Stimulated activated memory B cell treated with anti-CD40 and anti-IgM and Interleukin-4, amounts not matched to agents 10 μg/mL and 1 μg/mL and 100 μg/mL, for 72 hours (primary cell): Measurements from ENCODE around the gene AMOT.

Source experiments
- ATAC-seq: fragments of 150-1000 bp; cut with Tn5 transposase; 2 replicates; pipeline ENCODE4 v1.10.0; 2021
- H3K27ac Mint-ChIP-seq: one replicate; pipeline ENCODE4 v1.8.0; 2022; ENCODE audit warnings: mild to moderate bottlenecking, mixed read lengths
- H3K27me3 Mint-ChIP-seq: one replicate; pipeline ENCODE4 v1.8.0; 2022; ENCODE audit warnings: mixed read lengths
- H3K36me3 Mint-ChIP-seq: one replicate; pipeline ENCODE4 v1.8.0; 2022; ENCODE audit warnings: mixed read lengths
- H3K4me1 Mint-ChIP-seq: one replicate; pipeline ENCODE4 v1.8.0; 2022; ENCODE audit warnings: mixed read lengths
- H3K4me3 Mint-ChIP-seq: one replicate; pipeline ENCODE4 v1.8.0; 2022; ENCODE audit warnings: mild to moderate bottlenecking, moderate library complexity, mixed read lengths
- H3K9me3 Mint-ChIP-seq: one replicate; pipeline ENCODE4 v1.8.0; 2022; ENCODE audit warnings: mixed read lengths

The AMOT gene

DNA sequence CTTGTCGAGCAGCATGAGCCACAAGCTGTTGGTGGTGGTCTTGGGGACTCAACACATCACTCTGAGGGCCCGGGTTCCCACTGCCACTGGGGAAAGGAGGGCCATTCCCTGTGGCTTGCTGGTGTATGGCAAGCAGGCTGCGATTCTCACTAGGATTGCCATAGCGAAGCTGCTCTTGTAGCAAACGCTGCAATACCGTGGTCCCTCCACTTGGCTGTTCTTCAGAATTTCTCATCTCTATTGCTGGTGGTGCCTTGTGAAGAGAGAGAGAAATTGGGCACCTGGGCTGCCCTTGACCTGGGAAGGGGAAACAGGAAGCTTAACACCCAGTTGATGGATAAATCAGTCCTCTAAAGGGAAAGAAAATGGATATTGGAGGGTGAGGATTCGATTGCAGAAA, 17.7 kb downstream of the AMOT start:
- Mint-ChIP-seq H3K27ac (no peak overlapping the region), H3K4me3 (no peak overlapping the region), H3K36me3 (no peaks in the 10 kb centered on the region), H3K4me1 (no peaks in the 10 kb centered on the region), H3K27me3 (no peaks in the 10 kb centered on the region), H3K9me3 (no peaks in the 10 kb centered on the region)
- no peak for ATAC-seq

DNA sequence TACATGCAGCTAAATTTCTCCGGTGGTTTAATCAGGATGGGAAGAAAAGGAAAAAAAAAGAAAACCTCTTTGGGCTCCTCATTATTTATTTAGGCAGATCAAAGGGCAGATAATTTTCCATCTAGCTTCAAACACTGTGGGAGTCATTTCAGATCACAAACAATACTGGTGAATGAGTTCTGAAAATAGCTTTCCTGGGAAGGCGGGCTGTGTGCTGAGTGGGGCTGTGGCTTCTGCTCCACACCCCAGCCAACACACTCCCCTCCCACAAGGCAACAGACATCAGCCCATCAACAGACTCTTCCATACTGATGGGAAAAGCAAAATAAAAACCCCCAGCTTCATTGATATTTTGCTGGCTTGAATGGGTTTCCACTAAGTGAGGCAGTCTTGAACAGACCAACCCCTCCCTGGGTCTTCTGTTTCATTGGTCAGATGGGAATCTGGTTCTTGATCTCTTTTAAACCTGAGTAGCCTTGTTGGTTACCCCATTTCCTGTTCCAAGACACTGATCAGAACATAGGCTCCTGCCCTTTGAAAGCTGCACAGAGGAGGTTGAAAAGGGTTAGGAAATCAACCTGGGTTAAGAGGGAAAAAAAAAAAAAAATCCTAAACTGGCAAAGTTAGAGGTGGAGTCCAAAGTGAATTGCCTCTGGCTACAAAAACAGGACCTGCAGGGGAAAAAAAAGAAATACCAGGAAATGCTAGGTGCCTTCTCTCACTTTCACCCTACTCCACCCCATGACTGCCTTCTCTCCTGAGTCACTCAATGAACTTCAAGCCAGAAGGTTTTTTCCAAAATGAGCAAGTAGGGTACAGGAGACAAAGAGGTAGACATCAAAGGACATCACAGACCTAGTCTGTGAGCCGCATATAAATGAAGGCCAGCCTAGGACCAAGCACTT, 20.0 kb downstream of the AMOT start:
- Mint-ChIP-seq H3K9me3 (no peaks in the 10 kb centered on the region), H3K27ac (no peak overlapping the region), H3K4me1 (no peaks in the 10 kb centered on the region), H3K36me3 (no peaks in the 10 kb centered on the region), H3K4me3 (no peak overlapping the region), H3K27me3 (no peaks in the 10 kb centered on the region)
- no peak for ATAC-seq

DNA sequence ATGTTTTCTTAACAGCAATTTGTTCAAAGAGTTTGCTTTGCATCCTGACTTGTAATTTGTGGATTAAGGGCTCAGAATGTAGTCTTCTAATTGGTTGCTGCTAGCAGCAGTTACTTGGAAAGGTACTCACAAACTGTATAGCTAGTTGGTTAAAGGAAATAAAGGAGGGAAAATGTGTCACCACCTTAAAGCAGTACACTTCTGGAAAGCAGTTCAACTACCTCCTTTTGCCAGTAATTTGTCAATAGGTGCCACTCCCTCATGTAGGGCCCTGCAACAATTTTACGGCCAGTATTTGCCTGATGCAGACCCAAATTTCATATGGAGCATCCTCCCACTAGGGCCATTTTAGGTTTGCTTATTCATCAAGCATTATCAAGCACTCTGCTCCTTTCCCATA, 20.8 kb downstream of the AMOT start:
- Mint-ChIP-seq H3K4me3 (no peak overlapping the region), H3K4me1 (no peaks in the 10 kb centered on the region), H3K27me3 (no peaks in the 10 kb centered on the region), H3K27ac (no peak overlapping the region), H3K9me3 (no peaks in the 10 kb centered on the region), H3K36me3 (no peaks in the 10 kb centered on the region)
- ATAC-seq: no peak

DNA sequence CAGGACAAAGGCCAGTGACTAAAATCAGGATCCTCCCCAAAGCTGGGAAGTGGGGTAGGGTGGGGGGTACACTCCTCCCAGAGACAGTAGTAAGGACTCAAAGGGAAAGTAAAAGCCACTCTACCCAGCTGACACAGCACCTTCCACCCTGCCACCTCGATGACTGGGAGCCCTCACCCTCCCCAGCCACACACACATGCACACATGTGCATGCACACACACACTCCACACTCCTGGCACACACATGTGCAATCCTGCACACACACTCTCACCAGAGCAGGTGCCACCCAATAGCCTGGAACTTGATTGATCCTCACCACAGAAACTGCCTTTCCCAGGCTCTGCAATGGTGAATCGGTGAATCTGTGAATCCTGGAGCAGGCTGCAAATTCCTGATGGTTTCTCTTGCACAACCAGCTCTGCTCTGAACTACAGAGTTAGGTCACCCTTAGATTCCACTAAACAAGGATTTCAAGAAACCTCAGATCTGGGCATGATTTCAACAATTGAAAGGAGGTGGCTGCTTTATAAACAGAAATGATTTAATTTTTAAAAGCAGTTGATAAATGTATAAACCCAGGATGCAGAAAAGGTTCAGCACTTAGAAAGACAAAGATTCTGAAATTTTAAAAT, 21.5 kb downstream of the AMOT start:
- no peak for ATAC-seq
- Mint-ChIP-seq H3K27me3 (no peaks in the 10 kb centered on the region), H3K27ac (no peak overlapping the region), H3K4me3 (no peak overlapping the region), H3K36me3 (peaks cover 5% of the 10 kb centered on the region), H3K9me3 (no peaks in the 10 kb centered on the region), H3K4me1 (no peaks in the 10 kb centered on the region)

DNA sequence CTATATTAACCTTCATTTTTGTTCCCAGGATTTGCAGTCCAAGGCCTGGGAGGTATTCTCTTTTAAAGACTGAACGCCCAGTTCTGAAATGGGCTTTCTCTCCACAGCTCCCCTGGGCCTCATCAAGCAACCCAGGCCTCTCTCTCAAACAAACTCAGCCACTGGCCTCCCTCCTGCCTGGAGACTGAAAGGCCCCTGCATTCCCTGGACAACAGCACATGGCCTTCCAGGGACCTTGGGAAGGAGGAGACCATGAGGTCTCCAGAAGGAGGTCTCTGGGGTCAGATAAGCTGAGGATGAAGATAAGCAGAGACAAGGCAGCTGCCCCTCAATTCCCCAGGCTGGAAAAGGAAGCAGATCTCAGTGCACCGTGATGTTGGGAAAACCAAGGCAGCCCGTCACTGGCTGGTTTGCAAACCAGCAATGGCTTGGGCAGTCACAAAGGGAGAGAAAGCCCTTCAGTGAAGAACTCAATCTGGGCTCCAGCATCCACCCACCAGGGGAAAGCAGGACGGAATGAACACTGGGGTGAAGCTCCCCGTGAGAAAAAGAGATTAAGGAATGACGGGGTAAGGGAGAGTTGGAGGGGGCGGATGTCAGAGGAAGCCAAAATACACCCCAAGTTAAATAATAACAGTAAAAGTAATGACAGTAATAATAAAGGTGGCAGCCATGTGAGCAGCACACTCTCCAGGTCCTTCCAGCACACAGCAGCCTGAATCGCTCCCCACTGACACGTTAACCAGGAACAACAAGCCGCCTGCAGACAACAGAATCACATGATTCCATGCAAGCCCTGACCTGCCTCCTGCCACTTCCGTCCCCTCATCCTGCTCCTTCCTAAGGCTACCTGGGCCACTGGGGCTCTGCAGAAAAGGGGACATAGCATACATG, 22.3 kb downstream of the AMOT start:
- Mint-ChIP-seq H3K4me1 (no peaks in the 10 kb centered on the region), H3K27ac (no peak overlapping the region), H3K9me3 (no peaks in the 10 kb centered on the region), H3K27me3 (no peaks in the 10 kb centered on the region), H3K36me3 (peaks cover 5% of the 10 kb centered on the region), H3K4me3 (no peak overlapping the region)
- no peak for ATAC-seq

DNA sequence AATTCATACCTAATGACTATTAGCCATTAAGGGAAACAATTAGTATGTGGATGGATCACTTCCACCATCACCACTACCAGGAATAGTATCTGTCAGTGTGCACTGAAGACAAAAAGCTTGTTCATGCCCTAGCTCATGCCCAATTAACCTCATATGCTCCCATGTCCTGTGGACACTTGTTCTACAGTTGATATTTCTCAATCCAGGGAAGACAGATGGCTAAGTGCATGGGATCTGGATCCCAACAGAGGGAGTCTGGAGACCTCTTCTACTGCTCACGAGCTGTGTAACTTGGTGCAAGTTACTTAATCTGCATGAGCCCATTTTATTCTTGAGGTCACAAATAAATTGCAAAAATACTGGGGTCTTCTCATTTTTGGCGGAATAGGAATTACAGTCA, 23.7 kb downstream of the AMOT start:
- Mint-ChIP-seq H3K36me3 (peaks cover 5% of the 10 kb centered on the region), H3K27me3 (no peaks in the 10 kb centered on the region), H3K27ac (no peak overlapping the region), H3K4me3 (no peak overlapping the region), H3K4me1 (no peaks in the 10 kb centered on the region), H3K9me3 (no peaks in the 10 kb centered on the region)
- ATAC-seq: no peak

- no peaks in the 10 kb centered on the region for H3K4me1 Mint-ChIP-seq
- H3K27me3 Mint-ChIP-seq: no peaks in the 10 kb centered on the region
- ATAC-seq: no peak
- peaks cover 10% of the 10 kb centered on the region for H3K36me3 Mint-ChIP-seq
- no peaks in the 10 kb centered on the region for H3K9me3 Mint-ChIP-seq
- H3K27ac Mint-ChIP-seq: no peak overlapping the region
- no peak overlapping the region for H3K4me3 Mint-ChIP-seq
These were observed 26.1 kb downstream of the AMOT start for GRCh38 chrX:112814496-112814895.

- no peaks in the 10 kb centered on the region for H3K27me3 Mint-ChIP-seq
- H3K27ac Mint-ChIP-seq: no peak overlapping the region
- no peaks in the 10 kb centered on the region for H3K9me3 Mint-ChIP-seq
- ATAC-seq: no peak
- peaks cover 10% of the 10 kb centered on the region for H3K36me3 Mint-ChIP-seq
- H3K4me1 Mint-ChIP-seq: no peaks in the 10 kb centered on the region
- H3K4me3 Mint-ChIP-seq: no peak overlapping the region
These were observed 27.9 kb downstream of the AMOT start for GRCh38 chrX:112812741-112813140.

DNA sequence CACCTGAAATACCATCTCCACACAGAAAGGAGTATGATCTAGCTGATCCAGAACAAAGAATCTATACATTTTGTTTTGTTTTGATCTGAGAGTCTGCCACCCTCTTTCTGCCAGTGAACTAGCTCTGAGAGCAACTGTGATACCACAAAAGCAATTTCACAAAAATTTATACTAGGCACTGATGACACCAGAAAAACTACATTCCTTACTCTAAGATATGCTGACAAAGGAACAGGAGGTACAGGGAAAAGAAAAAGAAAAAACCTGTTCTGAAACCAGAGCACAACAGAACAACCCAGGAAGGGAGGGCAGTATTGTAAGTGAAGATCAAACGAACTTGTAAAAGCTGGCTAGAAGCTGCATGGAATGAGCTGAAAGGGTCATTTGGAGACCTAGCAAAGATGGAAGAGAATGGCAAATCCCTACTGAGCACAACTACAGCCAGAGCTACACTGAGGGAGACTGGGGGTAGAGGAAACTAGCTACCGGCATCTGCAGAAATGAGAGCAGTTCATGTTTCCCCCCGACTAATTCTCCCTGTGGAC, 31.9 kb downstream of the AMOT start:
- no peaks in the 10 kb centered on the region for H3K4me1 Mint-ChIP-seq
- H3K9me3 Mint-ChIP-seq: no peaks in the 10 kb centered on the region
- no peak overlapping the region for H3K27ac Mint-ChIP-seq
- no peaks in the 10 kb centered on the region for H3K27me3 Mint-ChIP-seq
- H3K4me3 Mint-ChIP-seq: no peak overlapping the region
- H3K36me3 Mint-ChIP-seq: peaks cover 5% of the 10 kb centered on the region
- no peak for ATAC-seq

DNA sequence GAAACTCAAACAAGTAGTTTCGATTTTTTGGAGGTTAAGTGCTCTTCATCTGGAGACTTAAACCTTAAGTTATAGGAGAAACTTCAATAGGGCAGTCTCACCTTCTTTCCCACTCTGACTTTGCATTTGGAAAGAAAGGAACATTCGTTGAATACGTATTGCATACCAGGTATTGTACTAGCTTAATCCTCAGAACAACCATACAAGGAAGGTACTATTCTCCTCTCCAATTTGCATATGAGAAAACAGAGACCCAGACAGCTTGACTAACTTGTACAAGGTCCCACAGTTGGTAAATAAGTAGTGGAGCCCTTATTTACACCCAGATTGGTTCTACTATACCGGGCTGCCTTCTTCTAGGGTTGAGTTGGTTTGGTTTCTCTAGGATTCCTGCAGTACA, 32.6 kb downstream of the AMOT start:
- H3K36me3 Mint-ChIP-seq: peaks cover 5% of the 10 kb centered on the region
- no peaks in the 10 kb centered on the region for H3K27me3 Mint-ChIP-seq
- H3K27ac Mint-ChIP-seq: no peak overlapping the region
- H3K9me3 Mint-ChIP-seq: no peaks in the 10 kb centered on the region
- no peaks in the 10 kb centered on the region for H3K4me1 Mint-ChIP-seq
- no peak for ATAC-seq
- H3K4me3 Mint-ChIP-seq: no peak overlapping the region

- no peak for ATAC-seq
- no peaks in the 10 kb centered on the region for H3K27me3 Mint-ChIP-seq
- no peak overlapping the region for H3K27ac Mint-ChIP-seq
- no peaks in the 10 kb centered on the region for H3K9me3 Mint-ChIP-seq
- no peak overlapping the region for H3K4me3 Mint-ChIP-seq
- H3K36me3 Mint-ChIP-seq: peaks cover 25% of the 10 kb centered on the region
- no peaks in the 10 kb centered on the region for H3K4me1 Mint-ChIP-seq
These were observed 37.6 kb downstream of the AMOT start for GRCh38 chrX:112803060-112803459.

- Mint-ChIP-seq H3K27me3 (no peaks in the 10 kb centered on the region), H3K4me1 (no peaks in the 10 kb centered on the region), H3K36me3 (peaks cover 31% of the 10 kb centered on the region), H3K27ac (no peak overlapping the region), H3K9me3 (no peaks in the 10 kb centered on the region), H3K4me3 (no peak overlapping the region)
- no peak for ATAC-seq
These were observed 38.1 kb downstream of the AMOT start for GRCh38 chrX:112802541-112802940.

- Mint-ChIP-seq H3K27ac (no peak overlapping the region), H3K4me3 (no peak overlapping the region), H3K36me3 (peaks cover 44% of the 10 kb centered on the region), H3K9me3 (no peaks in the 10 kb centered on the region), H3K27me3 (no peaks in the 10 kb centered on the region), H3K4me1 (no peaks in the 10 kb centered on the region)
- ATAC-seq: no peak
These were observed 39.5 kb downstream of the AMOT start for GRCh38 chrX:112800971-112801775.

- Mint-ChIP-seq H3K27ac (no peak overlapping the region), H3K36me3 (peaks cover 49% of the 10 kb centered on the region), H3K9me3 (no peaks in the 10 kb centered on the region), H3K4me1 (no peaks in the 10 kb centered on the region), H3K27me3 (no peaks in the 10 kb centered on the region), H3K4me3 (no peak overlapping the region)
- no peak for ATAC-seq
These were observed 41.2 kb downstream of the AMOT start for GRCh38 chrX:112799425-112799824.
